Caco-2 (cell line): ENCODE results near the gene TRDMT1. TPM values are rescaled to one million over a fixed set of nuclear protein-coding genes. Genes with fewer than 3 reads are reported as not detected.

Experiments
- BruUV-seq: library from RNA; stranded (reverse); fragments of 400-500 nt; replicated peaks from 2 replicates; lab custom pipeline; 2021; lab: Mats Ljungman, UMichigan
- CTCF ChIA-PET: fragments of 300-600 bp; sonication (Branson Sonifier 250); formaldehyde crosslinking; loops from one replicate; lab custom pipeline; 2022; ENCODE audit warnings: antibody characterized with exemption; lab: Charles Lee
- POLR2A ChIA-PET: fragments of 300-600 bp; sonication (Branson Sonifier 250); formaldehyde crosslinking; loops from one replicate; lab custom pipeline; 2022; ENCODE audit warnings: antibody characterized with exemption; lab: Charles Lee
- DNase-seq, 2 experiments: peaks; one replicate each; pipeline versions ENCODE4 v3.0.0 to v3.0.0-alpha.2; 2020 to 2022
- H3K27me3 ChIP-seq: replicated peaks from 2 replicates; pipeline ENCODE4 v1.6.0; 2011; ENCODE audit warnings: low read length; ENCODE audit not compliant: control insufficient read depth, insufficient read depth
- H3K36me3 ChIP-seq: 2 replicates; pipeline ENCODE4 v1.5.1; 2011; ENCODE audit warnings: low read length; ENCODE audit not compliant: control insufficient read depth, insufficient read depth
- H3K4me1 ChIP-seq: fragments of 250-450 bp; sonication (Bioruptor Pico); 2 replicates; pipeline ENCODE4 v1.5.1; 2020; ENCODE audit warnings: mild to moderate bottlenecking
- H3K4me3 ChIP-seq: 2 replicates; pipeline ENCODE4 v1.5.1; 2011; ENCODE audit warnings: low read depth, mild to moderate bottlenecking, control low read depth, low read length
- H3K9me3 ChIP-seq: fragments of 250-450 bp; sonication (Bioruptor Pico); 2 replicates; pipeline ENCODE4 v1.5.1; 2020; ENCODE audit warnings: mild to moderate bottlenecking, moderate library complexity
- H3K27ac Mint-ChIP-seq: one replicate; pipeline ENCODE4 v1.8.0; 2022; ENCODE audit warnings: mixed read lengths; ENCODE audit not compliant: unreplicated experiment
- H3K27me3 Mint-ChIP-seq: one replicate; pipeline ENCODE4 v1.8.0; 2022; ENCODE audit warnings: mixed read lengths; ENCODE audit not compliant: insufficient read depth, unreplicated experiment
- H3K36me3 Mint-ChIP-seq: one replicate; pipeline ENCODE4 v1.8.0; 2022; ENCODE audit warnings: mild to moderate bottlenecking, mixed read lengths; ENCODE audit not compliant: insufficient read depth, unreplicated experiment
- H3K4me1 Mint-ChIP-seq: one replicate; pipeline ENCODE4 v1.8.0; 2022; ENCODE audit warnings: low read depth, mixed read lengths; ENCODE audit not compliant: unreplicated experiment
- H3K4me3 Mint-ChIP-seq: one replicate; pipeline ENCODE4 v1.8.0; 2022; ENCODE audit warnings: mild to moderate bottlenecking, moderate library complexity, mixed read lengths; ENCODE audit not compliant: unreplicated experiment
- H3K9me3 Mint-ChIP-seq: one replicate; pipeline ENCODE4 v1.8.0; 2022; ENCODE audit warnings: mixed read lengths; ENCODE audit not compliant: unreplicated experiment
- intact Hi-C: fragments of 100-400 bp; cut with micrococcal nuclease; formaldehyde crosslinking; loops from one replicate; pipeline ENCODE4 v1.10.0; 2022; ENCODE audit not compliant: unreplicated experiment
- total RNA-seq: library from RNA; stranded (reverse); gene quantifications from 2 replicates; pipeline ENCODE4 v1.2.3, GENCODE V29; 2022
- TF ChIP-seq, protein P1 (sequence below), 2 experiments: fragments of 200-600 bp in 1 of 2; IDR thresholded peaks; 1 replicate in 1 of 2; 2 replicates in 1 of 2; pipeline versions ENCODE4 v1.5.1 to v1.8.0; 2011 to 2022; ENCODE audit warnings: antibody characterized with exemption in 1 of 2, control low read depth in 1 of 2, inconsistent platforms in 1 of 2, low read depth in 1 of 2, low read length in 1 of 2, mild to moderate bottlenecking in 1 of 2, moderate library complexity in 1 of 2; ENCODE audit not compliant: insufficient read depth in 1 of 2, severe bottlenecking in 1 of 2, unreplicated experiment in 1 of 2

The TRDMT1 gene
- total RNA-seq, 1 experiment from 2014 or later: 8.6 TPM

DNA sequence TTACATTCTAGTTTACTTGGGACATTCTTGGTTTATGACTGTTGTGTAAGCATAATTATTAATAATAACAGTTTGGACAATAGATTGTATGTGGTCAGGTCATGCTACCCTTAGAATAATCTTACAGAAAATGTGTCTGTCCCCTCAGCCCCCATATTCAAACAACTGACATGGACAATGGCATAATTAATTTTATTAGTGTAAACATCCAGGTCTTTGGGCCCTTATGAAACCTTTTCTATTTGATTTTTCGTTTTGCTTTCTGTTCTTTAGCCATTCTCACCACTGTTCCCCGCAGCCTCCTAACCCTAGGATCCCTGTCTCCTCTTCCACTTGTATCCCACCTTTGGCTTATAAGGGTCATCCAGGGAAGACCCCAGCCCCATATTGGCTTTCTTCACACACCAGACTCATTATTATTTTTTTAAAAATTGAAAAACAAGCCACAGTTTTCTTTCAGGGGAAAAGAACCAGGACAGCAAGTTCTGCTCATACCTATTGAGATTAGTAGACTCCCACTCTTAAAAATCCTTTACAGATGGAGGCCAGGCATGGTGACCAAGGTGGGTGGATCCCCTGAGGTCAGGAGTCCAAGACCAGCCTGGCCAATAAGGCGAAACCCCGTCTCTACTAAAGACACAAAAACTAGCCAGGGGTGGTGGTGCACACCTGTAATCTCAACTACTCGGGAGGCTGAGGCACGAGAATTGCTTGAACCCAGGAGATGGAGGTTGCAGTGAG, 38.0 kb upstream of the TRDMT1 start:
- BruUV-seq: no TSS peak
- Histone ChIP-seq H3K4me3 (no peak overlapping the region), H3K4me1 (no peaks in the 10 kb centered on the region), H3K9me3 (no peaks in the 10 kb centered on the region), H3K36me3 (no peaks in the 10 kb centered on the region), H3K27me3 (no peaks in the 10 kb centered on the region)
- CTCF ChIA-PET: no interaction called here
- H3K36me3 Mint-ChIP-seq: peaks cover 15% of the 10 kb centered on the region
- TF ChIP-seq, protein P1, sequence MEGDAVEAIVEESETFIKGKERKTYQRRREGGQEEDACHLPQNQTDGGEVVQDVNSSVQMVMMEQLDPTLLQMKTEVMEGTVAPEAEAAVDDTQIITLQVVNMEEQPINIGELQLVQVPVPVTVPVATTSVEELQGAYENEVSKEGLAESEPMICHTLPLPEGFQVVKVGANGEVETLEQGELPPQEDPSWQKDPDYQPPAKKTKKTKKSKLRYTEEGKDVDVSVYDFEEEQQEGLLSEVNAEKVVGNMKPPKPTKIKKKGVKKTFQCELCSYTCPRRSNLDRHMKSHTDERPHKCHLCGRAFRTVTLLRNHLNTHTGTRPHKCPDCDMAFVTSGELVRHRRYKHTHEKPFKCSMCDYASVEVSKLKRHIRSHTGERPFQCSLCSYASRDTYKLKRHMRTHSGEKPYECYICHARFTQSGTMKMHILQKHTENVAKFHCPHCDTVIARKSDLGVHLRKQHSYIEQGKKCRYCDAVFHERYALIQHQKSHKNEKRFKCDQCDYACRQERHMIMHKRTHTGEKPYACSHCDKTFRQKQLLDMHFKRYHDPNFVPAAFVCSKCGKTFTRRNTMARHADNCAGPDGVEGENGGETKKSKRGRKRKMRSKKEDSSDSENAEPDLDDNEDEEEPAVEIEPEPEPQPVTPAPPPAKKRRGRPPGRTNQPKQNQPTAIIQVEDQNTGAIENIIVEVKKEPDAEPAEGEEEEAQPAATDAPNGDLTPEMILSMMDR (IDR thresholded peaks at IDR 0.05; ENCODE audit: insufficient read depth in 1 of 2, low read depth in 1 of 2, low read length in 1 of 2, severe bottlenecking in 1 of 2, unreplicated experiment in 1 of 2): no peak
- no peaks in the 10 kb centered on the region for H3K27me3 Mint-ChIP-seq
- DNase-seq: no peak
- H3K4me3 Mint-ChIP-seq: no peak overlapping the region
- intact Hi-C loops: no loop called here
- no peak overlapping the region for H3K27ac Mint-ChIP-seq
- no peaks in the 10 kb centered on the region for H3K9me3 Mint-ChIP-seq
- no peaks in the 10 kb centered on the region for H3K4me1 Mint-ChIP-seq
- POLR2A ChIA-PET: no interaction called here

GRCh38 chr10:17238445-17239291, 37.2 kb upstream of the TRDMT1 start:
- H3K27ac Mint-ChIP-seq: no peak overlapping the region
- CTCF ChIA-PET: no interaction called here
- Histone ChIP-seq H3K4me3 (no peak overlapping the region), H3K36me3 (no peaks in the 10 kb centered on the region), H3K9me3 (no peaks in the 10 kb centered on the region), H3K4me1 (no peaks in the 10 kb centered on the region), H3K27me3 (no peaks in the 10 kb centered on the region)
- H3K36me3 Mint-ChIP-seq: peaks cover 15% of the 10 kb centered on the region
- TF ChIP-seq, protein P1 (IDR thresholded peaks at IDR 0.05; ENCODE audit: insufficient read depth in 1 of 2, low read depth in 1 of 2, low read length in 1 of 2, severe bottlenecking in 1 of 2, unreplicated experiment in 1 of 2): no peak
- H3K4me1 Mint-ChIP-seq: no peaks in the 10 kb centered on the region
- no peak for DNase-seq
- BruUV-seq: no TSS peak
- POLR2A ChIA-PET: no interaction called here
- H3K27me3 Mint-ChIP-seq: peaks cover 3% of the 10 kb centered on the region
- H3K9me3 Mint-ChIP-seq: no peaks in the 10 kb centered on the region
- no peak overlapping the region for H3K4me3 Mint-ChIP-seq
- intact Hi-C loops: no loop called here

GRCh38 chr10:17237915-17238444, 36.5 kb upstream of the TRDMT1 start:
- CTCF ChIA-PET: no interaction called here
- TF ChIP-seq, protein P1 (IDR thresholded peaks at IDR 0.05; ENCODE audit: insufficient read depth in 1 of 2, low read depth in 1 of 2, low read length in 1 of 2, severe bottlenecking in 1 of 2, unreplicated experiment in 1 of 2): no peak
- DNase-seq: no peak
- Histone ChIP-seq H3K9me3 (no peaks in the 10 kb centered on the region), H3K36me3 (no peaks in the 10 kb centered on the region), H3K4me3 (no peak overlapping the region), H3K4me1 (no peaks in the 10 kb centered on the region), H3K27me3 (no peaks in the 10 kb centered on the region)
- Mint-ChIP-seq H3K9me3 (no peaks in the 10 kb centered on the region), H3K4me1 (no peaks in the 10 kb centered on the region), H3K27ac (no peak overlapping the region), H3K36me3 (peaks cover 15% of the 10 kb centered on the region), H3K27me3 (peaks cover 3% of the 10 kb centered on the region), H3K4me3 (no peak overlapping the region)
- BruUV-seq: no TSS peak
- POLR2A ChIA-PET: no interaction called here
- intact Hi-C loops: no loop called here
